GM18517 (cell line): ENCODE measurements around the gene WSB2.
"Not testable (repeated sequence)": the region's sequence is repeated elsewhere in the genome, so short reads cannot be mapped to it uniquely, and the experiment has no call there.

Source experiments
- ATAC-seq: cut with Tn5 transposase; IDR thresholded peaks from one replicate; pipeline ENCODE4 v1.9.1; 2021; ENCODE audit warnings: mild to moderate bottlenecking, moderate library complexity; ENCODE audit not compliant: unreplicated experiment

The WSB2 gene

GRCh38 chr12:117999806-118000205 is 61.2 kb downstream of the WSB2 start:
- not testable (repeated sequence) for ATAC-seq

GRCh38 chr12:117998719-117999118 is 62.3 kb downstream of the WSB2 start:
- no peak for ATAC-seq

GRCh38 chr12:117994551-117995438 is 66.2 kb downstream of the WSB2 start:
- ATAC-seq = no peak

- ATAC-seq = no peak
Measured at GRCh38 chr12:117986705-117987469, 74.1 kb downstream of the WSB2 start.

GRCh38 chr12:117985182-117985581 is 75.8 kb downstream of the WSB2 start:
- ATAC-seq = no peak
